Gastrocnemius medialis (tissue), 4 donors: ENCODE measurements around the gene RALGAPA2. TPM values are rescaled to one million over a fixed set of nuclear protein-coding genes. Genes with fewer than 3 reads are reported as not detected.

ENCODE experiments used
- ATAC-seq, 2 donors: fragments of 150-250 bp; one replicate each; pipeline ENCODE4 v1.9.1; 2016
- DNase-seq, 2 donors: peaks; one replicate each; pipeline ENCODE4 v3.0.0-alpha.2; 2019
- H3K27ac ChIP-seq, 4 donors: fragments of 200-600 bp; sonication (generic); 1 replicate in 1 of 4; 2 replicates in 3 of 4; pipeline ENCODE4 v1.5.1; 2016 to 2018; ENCODE audit warnings: mild to moderate bottlenecking in 2 of 4, moderate library complexity in 1 of 4
- H3K27me3 ChIP-seq, 3 donors: fragments of 200-600 bp; sonication (generic) in 2 of 3; 1 replicate in 1 of 3; 2 replicates in 2 of 3; pipeline versions ENCODE4 v1.5.1 to v1.6.0; 2016 to 2019; ENCODE audit warnings: mild to moderate bottlenecking in 1 of 3, moderate library complexity in 1 of 3
- H3K36me3 ChIP-seq, 2 donors: fragments of 200-600 bp; sonication (generic) in 1 of 2; one replicate each; pipeline ENCODE4 v1.5.1; 2017 to 2018
- H3K4me1 ChIP-seq, 2 donors: fragments of 200-600 bp; sonication (generic) in 1 of 2; one replicate each; pipeline ENCODE4 v1.5.1; 2016 to 2017; ENCODE audit warnings: mild to moderate bottlenecking in 2 of 2
- H3K4me3 ChIP-seq, 4 donors: fragments of 200-600 bp; sonication (generic) in 3 of 4; 1 replicate in 1 of 4; 2 replicates in 3 of 4; pipeline ENCODE4 v1.5.1; 2016 to 2019; ENCODE audit warnings: mild to moderate bottlenecking in 2 of 4
- H3K9me3 ChIP-seq, 3 donors: fragments of 200-600 bp; sonication (generic) in 2 of 3; 1 replicate in 1 of 3; 2 replicates in 2 of 3; pipeline ENCODE4 v1.5.1; 2016 to 2019
- CTCF ChIP-seq, 5 experiments: fragments of 450-650 bp in 3 of 5; fragments of 200-600 bp in 2 of 5; sonication (generic) in 2 of 5; IDR thresholded peaks in 4 of 5; conservative IDR thresholded peaks in 1 of 5; 1 replicate in 4 of 5; 2 replicates in 1 of 5; pipeline ENCODE4 v1.5.1; 2016 to 2019; ENCODE audit warnings: antibody characterized with exemption in 5 of 5, mild to moderate bottlenecking in 3 of 5, moderate library complexity in 3 of 5
- POLR2A ChIP-seq, 2 donors: fragments of 450-650 bp; IDR thresholded peaks; one replicate each; pipeline ENCODE4 v1.6.1; 2017; ENCODE audit warnings: antibody characterized with exemption in 2 of 2, mild to moderate bottlenecking in 2 of 2, moderate library complexity in 2 of 2
- in situ Hi-C, 4 donors: fragments of 200-750 bp; cut with MboI; loops; one replicate each; pipeline versions ENCODE4 v1.15.0 to v1.8.0; 2017; ENCODE audit warnings: low sequenced_read_pairs in 4 of 4
- intact Hi-C: fragments of 100-400 bp; cut with DNase I; formaldehyde crosslinking; loops from one replicate; pipeline ENCODE4 v1.15.1; 2023; ENCODE audit warnings: low total_unique reads
- total RNA-seq, 4 donors: library from RNA; depleted of rRNA; stranded (reverse); fragments of >200 nt; gene quantifications; one replicate each; pipeline versions ENCODE4 v1.1.0 to v1.2.3, GENCODE V29; 2016

Gene RALGAPA2
- total RNA-seq, 4 donors from 2014 or later, result 43.2 to 56.9 (median 52.0) TPM

GRCh38 chr20:20658871-20659431, 53.5 kb downstream of the RALGAPA2 start:
- H3K36me3 ChIP-seq, result no peaks in the 10 kb centered on the region
- no peaks in the 10 kb centered on the region for H3K9me3 ChIP-seq
- peaks cover 37 to 63% of the 10 kb centered on the region in 2 donors for H3K4me1 ChIP-seq
- H3K27ac ChIP-seq, result no peak overlapping the region
- no peak overlapping the region for H3K4me3 ChIP-seq
- no peaks in the 10 kb centered on the region for H3K27me3 ChIP-seq
- in situ Hi-C loops (no loop called here), intact Hi-C loops (no loop called here)
- no peak for ATAC-seq
- DNase-seq, result no peak
- TF ChIP-seq POLR2A (IDR thresholded peaks at IDR 0.05) (no peak), CTCF (IDR thresholded peaks at IDR 0.05 in 4 of 5, conservative IDR thresholded peaks at IDR 0.05 in 1 of 5) (no peak)

GRCh38 chr20:20658123-20658522, 54.3 kb downstream of the RALGAPA2 start:
- intact Hi-C loops, result no loop called here
- Histone ChIP-seq H3K4me3 (no peak overlapping the region), H3K27me3 (no peaks in the 10 kb centered on the region), H3K27ac (no peak overlapping the region), H3K36me3 (no peaks in the 10 kb centered on the region), H3K9me3 (no peaks in the 10 kb centered on the region), H3K4me1 (peaks cover 37 to 56% of the 10 kb centered on the region in 2 donors)
- no peak for TF ChIP-seq POLR2A (IDR thresholded peaks at IDR 0.05)
- TF ChIP-seq CTCF (IDR thresholded peaks at IDR 0.05 in 4 of 5, conservative IDR thresholded peaks at IDR 0.05 in 1 of 5), result no peak
- DNase-seq, result no peak
- no peak for ATAC-seq
- in situ Hi-C loops, result no loop called here

- ATAC-seq, result no peak
- Histone ChIP-seq H3K4me3 (no peak overlapping the region), H3K36me3 (no peaks in the 10 kb centered on the region), H3K9me3 (no peaks in the 10 kb centered on the region), H3K27ac (no peak overlapping the region), H3K27me3 (no peaks in the 10 kb centered on the region), H3K4me1 (peaks cover 37 to 47% of the 10 kb centered on the region in 2 donors)
- intact Hi-C loops (no loop called here), in situ Hi-C loops (no loop called here)
- TF ChIP-seq CTCF (IDR thresholded peaks at IDR 0.05 in 4 of 5, conservative IDR thresholded peaks at IDR 0.05 in 1 of 5) (no peak), POLR2A (IDR thresholded peaks at IDR 0.05) (no peak)
- DNase-seq, result no peak
Measured at GRCh38 chr20:20657092-20657491, 55.4 kb downstream of the RALGAPA2 start.

- peak overlapping the region in 2 of 4 donors; percentile 10 to 12 for H3K27ac ChIP-seq
- TF ChIP-seq POLR2A (IDR thresholded peaks at IDR 0.05), result no peak
- TF ChIP-seq CTCF (IDR thresholded peaks at IDR 0.05 in 4 of 5, conservative IDR thresholded peaks at IDR 0.05 in 1 of 5), result no peak
- intact Hi-C loops, result no loop called here
- H3K27me3 ChIP-seq, result no peaks in the 10 kb centered on the region
- H3K9me3 ChIP-seq, result no peaks in the 10 kb centered on the region
- ATAC-seq (peak in 1 of 2 donors; percentile 79), DNase-seq (no peak)
- H3K4me3 ChIP-seq, result no peak overlapping the region
- in situ Hi-C loops, result no loop called here
- no peaks in the 10 kb centered on the region for H3K36me3 ChIP-seq
- peaks cover 37 to 47% of the 10 kb centered on the region in 2 donors for H3K4me1 ChIP-seq
Measured at GRCh38 chr20:20655883-20656282, 56.6 kb downstream of the RALGAPA2 start.

GRCh38 chr20:20649945-20650344, 62.5 kb downstream of the RALGAPA2 start:
- TF ChIP-seq CTCF (IDR thresholded peaks at IDR 0.05 in 4 of 5, conservative IDR thresholded peaks at IDR 0.05 in 1 of 5) (no peak), POLR2A (IDR thresholded peaks at IDR 0.05) (no peak)
- no peak for DNase-seq
- Histone ChIP-seq H3K9me3 (no peaks in the 10 kb centered on the region), H3K27me3 (no peaks in the 10 kb centered on the region), H3K36me3 (no peaks in the 10 kb centered on the region), H3K4me3 (no peak overlapping the region), H3K4me1 (peaks cover 0 to 3% of the 10 kb centered on the region in 2 donors), H3K27ac (no peak overlapping the region)
- no peak for ATAC-seq
- intact Hi-C loops, result no loop called here
- in situ Hi-C loops, result no loop called here
